DOHH2 (cell line): ENCODE measurements around the gene ASH1L.
"Not testable (repeated sequence)": the region's sequence is repeated elsewhere in the genome, so short reads cannot be mapped to it uniquely, and the experiment has no call there.

ENCODE experiments used
- CTCF ChIP-seq: fragments of 200-600 bp; sonication (generic); IDR thresholded peaks from one replicate; pipeline ENCODE4 v1.5.1; 2014; ENCODE audit warnings: antibody characterized with exemption, mild to moderate bottlenecking, low read depth, low read length; ENCODE audit not compliant: poor library complexity, severe bottlenecking
- EZH2phosphoT487 ChIP-seq: fragments of 200-600 bp; sonication (generic); IDR thresholded peaks from 2 replicates; pipeline ENCODE4 v1.6.1; 2017; ENCODE audit warnings: borderline replicate concordance, mild to moderate bottlenecking, antibody characterized with exemption, low read length, moderate library complexity, mixed read lengths

- not testable (repeated sequence) for TF ChIP-seq CTCF, EZH2phosphoT487
These were observed 897 bp upstream of the ASH1L start for GRCh38 chr1:155563377-155564022.
